SJSA1 (cell line): Measurements from ENCODE around the gene SYNJ2. TPM values are rescaled to one million over a fixed set of nuclear protein-coding genes. Genes with fewer than 3 reads are reported as not detected.
A peak's percentile ranks its signal among the peaks of the same experiment; 100 is the strongest.
"Not testable (repeated sequence)": the region's sequence is repeated elsewhere in the genome, so short reads cannot be mapped to it uniquely, and the experiment has no call there.

Experiments used
- DNase-seq, 2 experiments: peaks; one replicate each; pipeline ENCODE4 v3.0.0-alpha.2; 2015 to 2020; ENCODE audit warnings: low spot score in 2 of 2, low read depth in 1 of 2
- H3K27ac ChIP-seq: fragments of 250-450 bp; sonication (Bioruptor Pico); 2 replicates; pipeline ENCODE4 v1.5.1; 2020; ENCODE audit warnings: mild to moderate bottlenecking, moderate library complexity
- H3K27me3 ChIP-seq: fragments of 250-450 bp; sonication (Bioruptor Pico); replicated peaks from 2 replicates; pipeline ENCODE4 v1.5.1; 2020; ENCODE audit warnings: mild to moderate bottlenecking, moderate library complexity
- H3K36me3 ChIP-seq: fragments of 250-450 bp; sonication (Bioruptor Pico); 2 replicates; pipeline ENCODE4 v1.5.1; 2020; ENCODE audit warnings: mild to moderate bottlenecking
- H3K4me1 ChIP-seq: fragments of 250-450 bp; sonication (Bioruptor Pico); replicated peaks from 2 replicates; pipeline ENCODE4 v1.6.1; 2021; ENCODE audit warnings: mild to moderate bottlenecking
- H3K4me3 ChIP-seq: fragments of 250-450 bp; sonication (Bioruptor Pico); 2 replicates; pipeline ENCODE4 v1.5.1; 2020; ENCODE audit warnings: mild to moderate bottlenecking
- H3K9me3 ChIP-seq: fragments of 250-450 bp; sonication (Bioruptor Pico); replicated peaks from 2 replicates; pipeline ENCODE4 v1.5.1; 2020; ENCODE audit warnings: mild to moderate bottlenecking
- total RNA-seq: library from RNA; depleted of rRNA; stranded (reverse); fragments of >200 nt; shearing (Covaris generic); gene quantifications from 2 replicates; pipeline ENCODE4 v1.2.3, GENCODE V29; 2014

The SYNJ2 gene
- total RNA-seq, 1 experiment from 2014 or later = 23.7 TPM

- H3K9me3 ChIP-seq = no peaks in the 10 kb centered on the region
- H3K27me3 ChIP-seq = no peaks in the 10 kb centered on the region
- no peak overlapping the region for H3K4me3 ChIP-seq
- DNase-seq = no peak
- H3K36me3 ChIP-seq = no peaks in the 10 kb centered on the region
- H3K27ac ChIP-seq = no peak overlapping the region
- H3K4me1 ChIP-seq = peaks cover 7% of the 10 kb centered on the region; the same call in 1 of the 2 replicates
These were observed 16.3 kb upstream of the SYNJ2 start for GRCh38 chr6:157965387-157965786.

GRCh38 chr6:157966589-157966977, 15.1 kb upstream of the SYNJ2 start:
- H3K27me3 ChIP-seq = no peaks in the 10 kb centered on the region
- H3K27ac ChIP-seq = no peak overlapping the region
- DNase-seq = no peak
- peaks cover 7% of the 10 kb centered on the region; the same call in 1 of the 2 replicates for H3K4me1 ChIP-seq
- H3K4me3 ChIP-seq = no peak overlapping the region
- no peaks in the 10 kb centered on the region for H3K36me3 ChIP-seq
- no peaks in the 10 kb centered on the region for H3K9me3 ChIP-seq

DNA sequence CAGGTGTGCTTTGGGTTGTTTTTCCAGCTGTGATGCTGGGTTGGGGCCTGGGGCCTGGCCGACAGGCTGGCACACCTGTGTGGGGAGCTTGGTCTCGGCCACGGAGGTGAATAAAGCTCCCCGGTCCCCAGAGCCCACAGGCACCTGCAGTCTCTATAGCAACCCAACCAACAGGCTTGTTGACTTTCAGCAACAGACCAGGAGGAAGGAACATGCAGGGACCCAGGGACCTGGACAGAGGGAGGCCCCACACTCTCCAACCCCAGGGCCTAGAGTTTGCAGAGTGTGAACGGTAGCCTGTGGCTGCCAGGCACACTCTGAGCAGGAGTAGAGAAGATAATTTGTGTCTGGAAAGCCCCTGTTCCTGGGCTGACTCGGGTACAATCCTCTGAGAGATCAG, 14.6 kb upstream of the SYNJ2 start:
- Histone ChIP-seq H3K4me3 (no peak overlapping the region), H3K9me3 (no peaks in the 10 kb centered on the region), H3K36me3 (no peaks in the 10 kb centered on the region), H3K27me3 (no peaks in the 10 kb centered on the region), H3K27ac (no peak overlapping the region), H3K4me1 (peaks cover 7% of the 10 kb centered on the region; the same call in 1 of the 2 replicates)
- no peak for DNase-seq

GRCh38 chr6:157967486-157967885, 14.2 kb upstream of the SYNJ2 start:
- Histone ChIP-seq H3K4me1 (peaks cover 7% of the 10 kb centered on the region; the same call in 1 of the 2 replicates), H3K9me3 (no peaks in the 10 kb centered on the region), H3K4me3 (no peak overlapping the region), H3K27ac (no peak overlapping the region), H3K36me3 (no peaks in the 10 kb centered on the region), H3K27me3 (no peaks in the 10 kb centered on the region)
- no peak for DNase-seq

- not testable (repeated sequence) for H3K36me3 ChIP-seq, DNase-seq, H3K27ac ChIP-seq, H3K9me3 ChIP-seq, H3K27me3 ChIP-seq, H3K4me3 ChIP-seq
- H3K4me1 ChIP-seq = peaks cover 18% of the 10 kb centered on the region
These were observed 9.5 kb upstream of the SYNJ2 start for GRCh38 chr6:157972177-157972576.

GRCh38 chr6:157974341-157974894, 7.2 kb upstream of the SYNJ2 start:
- DNase-seq = peak; percentile 45 to 60

GRCh38 chr6:157974967-157975366, 6.7 kb upstream of the SYNJ2 start:
- H3K27ac ChIP-seq = peak overlapping the region; percentile 37; the same call in 1 of the 2 replicates

More at GRCh38 chr6:157974341-157974894, 7.2 kb upstream of the SYNJ2 start:
- H3K36me3 ChIP-seq = no peaks in the 10 kb centered on the region
- peak overlapping the region; percentile 37; the same call in 1 of the 2 replicates for H3K27ac ChIP-seq
- no peak overlapping the region for H3K4me3 ChIP-seq
- peaks cover 11% of the 10 kb centered on the region for H3K4me1 ChIP-seq
- H3K27me3 ChIP-seq = no peaks in the 10 kb centered on the region
- H3K9me3 ChIP-seq = no peaks in the 10 kb centered on the region

DNA sequence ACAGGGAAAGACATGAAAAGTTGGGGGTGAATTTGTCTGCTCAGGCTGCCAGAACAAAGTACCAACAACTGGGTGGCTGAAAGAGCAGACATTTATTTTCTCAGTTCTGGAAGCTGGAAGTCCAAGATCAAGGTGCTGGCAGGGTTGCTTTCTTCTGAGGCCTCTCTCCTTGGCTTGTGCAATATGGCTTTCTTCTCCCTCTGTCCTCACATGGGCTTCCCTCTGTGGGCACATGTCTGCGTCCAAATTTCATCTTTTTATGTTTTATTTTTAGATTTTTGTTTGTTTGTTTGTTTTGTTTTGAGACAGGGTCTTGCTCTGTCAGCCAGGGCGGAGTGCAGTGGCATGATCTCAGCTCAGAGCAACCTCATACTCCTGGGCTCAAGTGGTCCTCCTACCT, 6.2 kb upstream of the SYNJ2 start:
- no peaks in the 10 kb centered on the region for H3K27me3 ChIP-seq
- no peak for DNase-seq
- peaks cover 11% of the 10 kb centered on the region for H3K4me1 ChIP-seq
- H3K36me3 ChIP-seq = no peaks in the 10 kb centered on the region
- no peaks in the 10 kb centered on the region for H3K9me3 ChIP-seq
- H3K27ac ChIP-seq = no peak overlapping the region
- H3K4me3 ChIP-seq = no peak overlapping the region

More at GRCh38 chr6:157974967-157975366, 6.7 kb upstream of the SYNJ2 start:
- H3K4me3 ChIP-seq = no peak overlapping the region
- peaks cover 11% of the 10 kb centered on the region for H3K4me1 ChIP-seq
- DNase-seq = no peak
- H3K36me3 ChIP-seq = no peaks in the 10 kb centered on the region
- no peaks in the 10 kb centered on the region for H3K9me3 ChIP-seq
- H3K27me3 ChIP-seq = no peaks in the 10 kb centered on the region

- no peak for DNase-seq
- Histone ChIP-seq H3K27me3 (no peaks in the 10 kb centered on the region), H3K9me3 (no peaks in the 10 kb centered on the region), H3K4me1 (peaks cover 19% of the 10 kb centered on the region), H3K4me3 (no peak overlapping the region), H3K36me3 (no peaks in the 10 kb centered on the region; the same call in 1 of the 2 replicates), H3K27ac (no peak overlapping the region)
These were observed 5.1 kb upstream of the SYNJ2 start for GRCh38 chr6:157976345-157977175.

GRCh38 chr6:157977176-157977804, 4.4 kb upstream of the SYNJ2 start:
- Histone ChIP-seq H3K27ac (no peak overlapping the region), H3K4me1 (peaks cover 24% of the 10 kb centered on the region), H3K36me3 (peaks cover 7% of the 10 kb centered on the region)

GRCh38 chr6:157978021-157978783, 3.5 kb upstream of the SYNJ2 start:
- Histone ChIP-seq H3K4me1 (peaks cover 33% of the 10 kb centered on the region), H3K36me3 (peaks cover 7% of the 10 kb centered on the region), H3K27me3 (no peaks in the 10 kb centered on the region), H3K9me3 (peaks cover 4% of the 10 kb centered on the region; the same call in 1 of the 2 replicates), H3K4me3 (no peak overlapping the region), H3K27ac (no peak overlapping the region)
- DNase-seq = no peak

More at GRCh38 chr6:157977176-157977804, 4.4 kb upstream of the SYNJ2 start:
- no peak for DNase-seq
- Histone ChIP-seq H3K4me3 (no peak overlapping the region), H3K27me3 (no peaks in the 10 kb centered on the region), H3K9me3 (peaks cover 4% of the 10 kb centered on the region; the same call in 1 of the 2 replicates)

DNA sequence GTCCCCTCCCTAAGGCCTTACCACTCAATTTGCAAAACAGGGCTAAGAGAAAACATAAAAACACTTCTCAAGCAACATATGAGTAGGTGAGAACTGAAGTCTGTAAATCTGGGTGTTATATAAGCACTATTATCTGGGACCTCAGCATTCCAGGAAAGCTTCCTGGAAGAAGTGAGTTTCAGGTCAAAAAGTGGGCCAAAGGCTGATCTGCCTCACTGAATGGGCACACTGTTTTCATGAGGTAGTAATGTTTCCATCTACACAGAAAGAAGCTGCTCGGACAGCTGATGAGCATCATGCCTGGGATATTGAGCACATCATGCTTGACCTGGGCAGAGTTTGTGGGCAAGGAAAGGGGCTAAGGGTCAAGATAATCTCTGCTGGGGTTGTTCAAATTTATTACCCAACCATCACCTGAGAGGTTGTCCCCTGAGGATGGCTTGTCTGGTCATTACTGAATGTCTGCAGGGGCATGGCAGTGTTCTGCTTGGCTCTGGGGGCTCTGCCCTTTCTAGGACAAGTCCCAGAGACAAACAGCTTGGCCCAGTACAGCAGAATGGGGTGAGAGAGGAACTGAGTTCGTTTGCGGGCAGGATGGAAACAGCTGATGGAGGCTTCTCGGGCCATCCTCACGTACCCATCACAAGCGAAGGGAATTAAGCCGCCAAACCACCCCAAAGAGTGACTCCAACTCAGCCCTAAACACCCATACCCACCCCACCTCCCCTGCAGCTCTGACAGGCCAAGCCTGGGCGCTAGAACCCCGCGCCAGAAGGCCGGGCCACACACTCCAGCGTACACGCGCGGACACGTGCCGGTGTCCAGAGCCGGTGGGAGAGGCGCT, 1.2 kb upstream of the SYNJ2 start:
- Histone ChIP-seq H3K4me1 (peaks cover 34% of the 10 kb centered on the region), H3K27ac (peak overlapping the region; percentile 52), H3K27me3 (no peaks in the 10 kb centered on the region), H3K9me3 (peaks cover 4% of the 10 kb centered on the region; the same call in 1 of the 2 replicates), H3K4me3 (no peak overlapping the region), H3K36me3 (peaks cover 7% of the 10 kb centered on the region)
- DNase-seq = no peak

DNA sequence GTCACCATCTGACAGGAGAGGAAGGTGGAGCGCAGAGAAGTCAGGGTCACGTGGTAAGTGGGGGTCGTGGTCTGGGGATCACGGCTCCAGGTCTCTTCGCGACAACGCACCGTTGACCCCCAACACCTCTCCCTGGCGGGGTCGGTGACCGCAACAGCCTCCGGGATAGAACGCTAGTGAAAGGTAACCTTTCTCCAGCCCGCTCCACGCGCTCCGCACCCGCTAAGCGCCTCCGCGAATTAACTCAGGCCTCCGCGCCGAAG, 600 bp upstream of the SYNJ2 start:
- Histone ChIP-seq H3K4me3 (peak overlapping the region; percentile 99), H3K27ac (peak overlapping the region; percentile 52), H3K4me1 (peaks cover 40% of the 10 kb centered on the region), H3K9me3 (peaks cover 4% of the 10 kb centered on the region; the same call in 1 of the 2 replicates), H3K27me3 (no peaks in the 10 kb centered on the region), H3K36me3 (peaks cover 7% of the 10 kb centered on the region)
- DNase-seq = no peak
